NCI-H446 (cell line): ENCODE results near the gene VDAC1.
A peak's percentile ranks its signal among the peaks of the same experiment; 100 is the strongest.
"Not testable (repeated sequence)": the region's sequence is repeated elsewhere in the genome, so short reads cannot be mapped to it uniquely, and the experiment has no call there.

Experiments used
- DNase-seq, 2 experiments: peaks; one replicate each; lab custom pipeline; 2025; lab: John Stamatoyannopoulos, UW

The VDAC1 gene

GRCh38 chr5:133967698-133968203 lies 37.0 kb downstream of the VDAC1 start:
- no peak for DNase-seq

GRCh38 chr5:133967124-133967523 lies 37.7 kb downstream of the VDAC1 start:
- no peak for DNase-seq

GRCh38 chr5:133966090-133966489 lies 38.7 kb downstream of the VDAC1 start:
- DNase-seq: no peak

GRCh38 chr5:133963493-133964128 lies 41.2 kb downstream of the VDAC1 start:
- no peak for DNase-seq

GRCh38 chr5:133962801-133963476 lies 41.8 kb downstream of the VDAC1 start:
- no peak for DNase-seq

GRCh38 chr5:133962131-133962530 lies 42.6 kb downstream of the VDAC1 start:
- DNase-seq: no peak

GRCh38 chr5:133959643-133960042 lies 45.1 kb downstream of the VDAC1 start:
- no peak for DNase-seq

GRCh38 chr5:133957591-133957990 lies 47.2 kb downstream of the VDAC1 start:
- no peak for DNase-seq

- no peak for DNase-seq
Observed at GRCh38 chr5:133957080-133957479, 47.7 kb downstream of the VDAC1 start.

- DNase-seq: not testable (repeated sequence)
Observed at GRCh38 chr5:133956196-133956595, 48.6 kb downstream of the VDAC1 start.

- DNase-seq: no peak
Observed at GRCh38 chr5:133953568-133954145, 51.1 kb downstream of the VDAC1 start.

GRCh38 chr5:133952729-133953567 lies 51.8 kb downstream of the VDAC1 start:
- DNase-seq: peak in 1 of 2 experiments; percentile 31

GRCh38 chr5:133950821-133951612 lies 53.8 kb downstream of the VDAC1 start:
- no peak for DNase-seq

GRCh38 chr5:133948721-133949120 lies 56.1 kb downstream of the VDAC1 start:
- DNase-seq: no peak

- peak; percentile 33 to 77 for DNase-seq
Observed at GRCh38 chr5:133947431-133947841, 57.3 kb downstream of the VDAC1 start.

- DNase-seq: no peak
Observed at GRCh38 chr5:133945568-133945967, 59.2 kb downstream of the VDAC1 start.

- DNase-seq: peak; percentile 24 to 71
Observed at GRCh38 chr5:133944263-133945185, 60.3 kb downstream of the VDAC1 start.

GRCh38 chr5:133943475-133943817 lies 61.3 kb downstream of the VDAC1 start:
- no peak for DNase-seq

- DNase-seq: no peak
Observed at GRCh38 chr5:133942614-133943474, 61.9 kb downstream of the VDAC1 start.
